GM12891 (cell line): Measurements from ENCODE around the gene PRDM16.

Experiments
- DNase-seq: peaks from one replicate; pipeline ENCODE4 v3.0.0; 2011; ENCODE audit warnings: low spot score; ENCODE audit not compliant: insufficient read length
- FAIRE-seq: peaks from 2 replicates; lab custom pipeline; 2011; peaks lifted over from hg19 to GRCh38; lab: Jason Lieb, UNC
- PAX5 ChIP-seq: IDR thresholded peaks from 2 replicates; pipeline ENCODE4 v1.6.1; 2011; ENCODE audit warnings: low read length, moderate library complexity, mild to moderate bottlenecking; ENCODE audit not compliant: insufficient read depth, severe bottlenecking
- POLR2A ChIP-seq: IDR thresholded peaks from 2 replicates; pipeline ENCODE4 v1.6.1; 2011; ENCODE audit warnings: low read depth, low read length, control low read depth
- POLR2AphosphoS5 ChIP-seq: IDR thresholded peaks from 2 replicates; pipeline ENCODE4 v1.6.1; 2011; ENCODE audit warnings: low read depth, low read length, control low read depth
- POU2F2 ChIP-seq: IDR thresholded peaks from 2 replicates; pipeline ENCODE4 v1.6.1; 2011; ENCODE audit warnings: low read depth, mild to moderate bottlenecking, control low read depth, low read length, moderate library complexity
- SPI1 ChIP-seq: IDR thresholded peaks from 2 replicates; pipeline ENCODE4 v1.6.1; 2011; ENCODE audit warnings: low read depth, low read length, control low read depth
- TAF1 ChIP-seq: IDR thresholded peaks from 2 replicates; pipeline ENCODE4 v1.6.1; 2011; ENCODE audit warnings: low read depth, low read length, control low read depth

PRDM16 gene

DNA sequence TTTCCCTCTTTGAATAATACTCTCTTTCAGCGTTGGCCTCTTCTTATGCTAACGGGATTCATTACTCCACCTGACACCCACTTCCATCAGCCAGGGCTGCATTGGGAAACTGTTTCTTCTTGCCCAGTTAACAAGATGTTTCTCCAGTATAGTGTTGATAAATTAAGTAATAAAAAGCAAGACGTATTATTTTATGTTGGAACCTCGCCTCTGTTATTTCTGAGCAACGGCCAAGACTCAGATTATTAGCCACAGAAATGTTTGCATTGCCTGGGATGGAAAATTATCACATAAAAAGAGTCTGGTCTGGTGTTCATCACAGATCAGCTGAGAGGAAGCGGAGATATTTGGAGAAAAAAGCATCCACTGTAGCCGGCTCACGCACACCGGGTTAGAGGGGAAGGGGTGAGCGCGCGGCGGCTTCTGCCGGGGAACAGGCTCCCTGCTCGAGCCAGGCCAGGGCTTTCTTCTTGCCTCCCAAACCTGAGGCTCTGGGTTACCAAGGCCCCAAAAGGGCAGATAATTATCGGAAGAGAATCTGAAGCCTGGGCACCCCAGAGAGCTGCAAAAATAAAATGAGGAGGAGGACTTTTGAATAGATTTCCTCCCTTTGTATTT is 189.5 kb downstream of the PRDM16 start:
- no peak for TF ChIP-seq POLR2AphosphoS5
- no peak for TF ChIP-seq POLR2A
- no peak for TF ChIP-seq PAX5
- no peak for TF ChIP-seq TAF1
- TF ChIP-seq POU2F2 = no peak
- TF ChIP-seq SPI1 = no peak
- DNase-seq (no peak), FAIRE-seq (no peak)

DNA sequence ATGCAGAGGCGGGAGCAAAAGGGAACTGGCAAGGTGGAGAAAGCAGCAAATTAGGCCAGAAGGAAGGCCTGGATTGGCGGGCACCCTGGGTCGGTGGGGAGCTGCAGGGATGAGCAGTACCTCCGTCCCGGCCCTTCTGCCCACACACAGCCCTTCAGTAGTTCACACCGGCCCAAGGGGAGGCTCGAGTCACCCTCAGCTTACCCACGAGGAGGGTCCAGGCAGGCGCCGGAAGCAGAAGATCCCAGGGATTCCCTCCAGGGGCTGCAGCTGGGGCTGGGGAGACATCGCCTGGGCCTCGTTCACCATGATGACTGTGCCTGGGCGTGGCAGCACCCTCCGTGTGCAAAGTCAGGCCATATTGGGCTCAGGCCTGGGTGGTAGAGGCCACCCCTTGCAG is 190.0 kb downstream of the PRDM16 start:
- no peak for TF ChIP-seq POLR2A
- no peak for TF ChIP-seq SPI1
- no peak for TF ChIP-seq PAX5
- TF ChIP-seq TAF1 = no peak
- TF ChIP-seq POU2F2 = no peak
- TF ChIP-seq POLR2AphosphoS5 = no peak
- no peak for FAIRE-seq
- no peak for DNase-seq

DNA sequence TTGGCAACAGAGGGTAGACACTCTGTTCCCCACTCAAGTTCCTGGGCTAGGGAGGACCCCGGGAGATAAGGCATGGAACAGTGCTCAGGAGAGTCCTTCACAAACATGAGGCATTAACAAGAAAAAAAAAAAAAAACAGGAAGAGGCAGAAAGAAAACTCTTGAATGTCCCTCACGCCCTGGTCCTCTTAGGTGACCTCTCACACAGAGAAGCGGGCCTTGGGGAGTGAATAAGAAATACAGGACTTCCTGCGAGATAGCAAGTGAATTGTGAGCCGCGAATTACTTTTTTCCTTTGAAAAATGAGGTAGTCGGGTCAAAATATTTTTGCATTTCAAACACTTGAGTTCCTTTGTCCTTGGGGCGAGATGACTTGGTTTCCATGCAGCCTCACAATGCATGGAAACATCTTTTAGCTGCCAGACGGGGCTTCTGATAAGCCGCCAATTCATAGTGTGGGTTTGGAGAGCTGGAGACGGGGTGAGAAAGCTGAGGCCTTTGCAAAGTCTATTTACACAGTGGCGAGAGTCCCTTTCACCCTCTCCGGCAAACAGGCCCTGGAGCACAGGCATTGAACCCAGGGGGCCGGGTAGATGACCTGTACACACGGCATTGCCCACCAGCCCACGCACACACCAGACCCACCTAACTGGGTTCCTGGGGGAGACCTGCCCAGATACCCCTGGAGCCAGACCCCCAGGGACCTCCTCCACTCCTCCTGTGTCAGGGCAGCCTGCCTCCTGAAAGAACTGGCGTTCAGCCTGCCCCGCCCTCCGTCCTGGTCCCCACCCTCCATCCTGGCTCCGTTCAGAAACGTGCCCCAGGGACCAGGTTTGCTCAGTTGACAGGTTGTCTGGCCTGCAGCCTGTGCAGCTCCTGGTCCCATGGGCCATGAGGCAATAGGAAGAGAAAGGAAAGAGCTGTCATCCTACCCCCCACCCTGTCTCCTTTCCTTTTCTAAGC is 192.3 kb downstream of the PRDM16 start:
- FAIRE-seq (no peak), DNase-seq (no peak)
- TF ChIP-seq SPI1 (no peak), POLR2AphosphoS5 (no peak), POLR2A (no peak), TAF1 (no peak), PAX5 (no peak), POU2F2 (no peak)

DNA sequence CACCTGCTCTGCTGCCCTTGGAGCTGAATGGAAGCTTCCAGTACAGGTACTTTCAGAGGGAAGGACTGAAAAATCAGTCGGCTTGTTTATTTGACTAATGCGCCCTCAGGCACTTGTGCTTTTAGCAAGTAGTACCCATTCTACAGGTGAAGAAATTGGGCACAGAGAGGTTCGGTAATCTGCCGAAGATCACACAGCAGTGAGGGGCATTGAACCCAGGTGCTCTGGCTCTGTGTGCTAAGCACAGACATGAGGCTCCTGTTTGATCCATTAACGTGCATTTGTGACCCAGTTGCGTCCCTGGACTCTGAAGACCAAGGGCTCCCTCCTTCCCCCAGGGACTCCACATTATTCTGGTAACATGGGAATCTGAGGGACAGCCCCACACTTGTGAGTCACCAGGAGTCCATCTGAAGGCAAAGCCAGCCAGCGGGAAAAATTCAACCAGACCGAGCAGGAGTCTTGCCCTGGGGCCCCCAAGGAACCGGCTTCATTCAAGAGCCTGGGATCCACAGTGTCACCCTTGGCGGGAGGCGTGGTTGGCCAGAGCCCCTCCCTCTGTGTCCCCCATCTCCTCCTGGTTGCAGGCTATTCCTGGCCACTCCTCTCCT is 193.1 kb downstream of the PRDM16 start:
- DNase-seq (no peak), FAIRE-seq (no peak)
- no peak for TF ChIP-seq SPI1
- no peak for TF ChIP-seq PAX5
- TF ChIP-seq POU2F2 = no peak
- no peak for TF ChIP-seq POLR2AphosphoS5
- TF ChIP-seq POLR2A = no peak
- no peak for TF ChIP-seq TAF1

DNA sequence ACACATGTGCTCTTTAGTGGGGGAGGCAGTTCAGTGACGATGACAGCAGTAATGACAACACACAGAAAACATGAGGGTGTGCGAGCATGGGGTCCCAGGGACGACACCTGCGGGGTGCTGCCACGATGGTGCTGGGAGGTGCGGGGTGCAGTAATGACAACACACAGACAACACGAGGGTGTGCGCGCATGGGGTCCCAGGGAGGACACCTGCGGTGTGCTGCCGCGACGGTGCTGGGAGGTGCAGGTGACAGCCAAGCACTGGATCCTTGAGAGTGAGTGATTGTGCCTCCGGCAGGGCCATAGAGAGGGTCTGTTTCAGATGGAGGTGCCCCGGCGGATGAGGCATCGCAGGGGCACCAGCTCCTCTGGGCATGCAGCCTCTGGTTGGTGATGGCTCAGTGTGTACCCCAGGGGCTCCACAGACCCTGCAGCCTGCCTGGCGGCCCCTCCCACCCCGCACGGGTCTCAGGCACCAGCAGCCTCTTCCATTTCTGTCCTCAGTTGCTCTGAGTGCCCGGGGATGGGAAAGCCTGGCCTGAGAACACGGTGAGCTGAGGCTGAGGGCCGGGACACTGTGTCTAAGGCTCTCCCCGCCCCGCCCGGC is 193.8 kb downstream of the PRDM16 start:
- DNase-seq (no peak), FAIRE-seq (no peak)
- TF ChIP-seq PAX5 (no peak), POLR2AphosphoS5 (no peak), POLR2A (no peak), TAF1 (no peak), SPI1 (no peak), POU2F2 (no peak)

DNA sequence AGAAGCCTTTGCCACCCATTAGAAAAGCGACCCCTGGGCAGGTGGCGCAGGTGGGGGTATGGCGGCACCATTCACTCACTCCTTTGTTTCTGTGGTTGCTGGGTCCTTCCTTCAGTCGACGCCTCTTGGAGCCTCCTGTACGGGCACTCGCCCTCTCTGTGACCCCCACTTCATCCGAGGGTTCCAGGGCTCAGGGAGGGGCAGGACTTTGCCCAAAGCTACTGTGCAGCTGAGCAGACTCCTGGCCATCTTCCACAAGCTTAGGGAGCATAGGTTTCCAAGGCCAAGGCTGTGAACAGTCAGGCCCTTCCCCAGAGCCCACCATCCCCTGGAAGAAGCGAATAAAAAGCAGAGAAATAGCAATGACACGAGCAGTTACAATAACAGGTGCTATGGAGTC is 194.8 kb downstream of the PRDM16 start:
- FAIRE-seq = no peak
- TF ChIP-seq POLR2AphosphoS5 (no peak), POU2F2 (no peak), PAX5 (no peak), POLR2A (no peak)
- no peak for DNase-seq

DNA sequence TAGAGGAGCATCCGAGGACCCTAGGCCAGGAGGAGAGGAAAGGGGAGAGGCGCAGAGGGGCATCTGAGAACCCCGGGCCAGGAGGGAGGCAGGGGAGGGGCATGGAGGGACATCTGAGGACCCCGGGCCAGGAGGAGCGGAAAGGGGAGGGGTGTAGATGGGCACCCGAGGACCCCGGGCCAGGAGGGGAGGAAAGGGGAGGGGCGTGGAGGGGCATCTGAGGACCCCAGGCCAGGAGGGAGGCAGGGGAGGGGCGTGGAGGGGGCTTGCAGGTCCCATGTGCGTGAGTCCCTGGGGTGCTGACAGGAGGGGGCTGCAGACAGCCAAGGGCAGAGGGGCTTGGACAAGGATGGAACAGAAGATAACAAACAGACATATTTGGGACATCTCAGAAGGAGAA is 195.5 kb downstream of the PRDM16 start:
- DNase-seq = no peak
- FAIRE-seq = no peak
- TF ChIP-seq POLR2A (no peak), PAX5 (no peak), TAF1 (no peak), POLR2AphosphoS5 (no peak), POU2F2 (no peak), SPI1 (no peak)

DNA sequence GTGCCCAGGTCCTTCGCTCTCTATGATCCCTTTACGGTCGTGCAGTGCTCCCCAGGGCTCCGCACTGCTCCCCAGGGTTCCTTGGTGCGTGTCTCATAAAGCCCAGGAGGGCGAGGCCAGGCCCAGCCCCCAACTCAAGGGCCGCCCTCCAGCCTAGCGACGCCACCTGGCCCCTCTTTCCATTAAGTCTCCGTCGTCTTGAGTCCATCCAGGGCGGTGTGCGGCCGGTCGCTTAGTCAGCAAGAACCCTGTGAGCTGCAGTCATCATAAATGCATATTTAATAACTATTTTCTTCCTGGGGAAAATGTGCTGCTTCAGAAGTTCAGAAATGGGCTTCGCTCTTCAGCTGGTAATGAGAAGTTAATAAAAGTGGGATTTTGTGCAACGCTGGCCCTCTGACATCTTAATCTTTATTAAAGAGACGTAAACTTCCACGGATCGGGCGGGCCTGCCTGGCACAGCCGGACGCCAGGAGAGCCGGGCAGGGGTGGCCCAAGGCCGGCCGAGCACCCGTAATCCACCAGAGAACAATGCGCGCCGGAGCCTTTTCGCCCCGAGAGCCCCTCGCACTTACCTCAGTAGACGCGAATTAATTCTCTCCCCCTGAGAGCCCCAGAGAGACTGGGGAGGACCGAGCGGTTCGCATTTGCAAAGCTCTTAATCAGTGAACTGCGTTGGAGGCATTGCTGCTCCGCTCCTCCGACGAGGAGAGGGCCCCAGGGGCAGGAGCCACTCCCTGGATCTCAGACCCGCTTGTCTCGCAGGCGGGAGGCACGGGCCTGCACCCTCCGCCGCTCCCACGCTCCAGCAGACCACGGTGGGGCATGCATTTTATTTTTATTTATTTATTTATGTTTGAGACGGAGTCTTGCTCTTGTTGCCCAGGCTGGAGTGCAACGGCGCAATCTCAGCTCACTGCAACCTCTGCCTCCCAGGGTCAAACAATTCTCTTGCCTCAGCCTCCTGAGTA is 197.1 kb downstream of the PRDM16 start:
- TF ChIP-seq POU2F2 (no peak), PAX5 (no peak), POLR2A (no peak), TAF1 (no peak), SPI1 (no peak), POLR2AphosphoS5 (no peak)

More for the DNA sequence above, 197.1 kb downstream of the PRDM16 start:
- DNase-seq (no peak), FAIRE-seq (no peak)
